ENCODE measurements around the gene IRX1.

- no peak for TF ChIP-seq CTCF (IDR thresholded peaks at IDR 0.05)
- no peak for TF ChIP-seq POLR2A (IDR thresholded peaks at IDR 0.05)
These were observed 711 bp downstream of the IRX1 start for GRCh38 chr5:3596261-3596825.
